GM18951 (cell line): ENCODE data around the gene KDM5B.

Experiments used
- POLR2A ChIP-seq: IDR thresholded peaks from 4 replicates; pipeline ENCODE4 v1.6.1; 2011; ENCODE audit warnings: mild to moderate bottlenecking; ENCODE audit not compliant: insufficient read length, insufficient read depth; ENCODE audit errors: extremely low read depth
- in situ Hi-C: fragments of 300-500 bp; cut with MboI; formaldehyde crosslinking; loops from one replicate; pipeline ENCODE4 v1.12.0; 2022; ENCODE audit warnings: low sequenced_read_pairs, mixed read lengths, inconsistent platforms; ENCODE audit not compliant: unreplicated experiment

The KDM5B gene

DNA sequence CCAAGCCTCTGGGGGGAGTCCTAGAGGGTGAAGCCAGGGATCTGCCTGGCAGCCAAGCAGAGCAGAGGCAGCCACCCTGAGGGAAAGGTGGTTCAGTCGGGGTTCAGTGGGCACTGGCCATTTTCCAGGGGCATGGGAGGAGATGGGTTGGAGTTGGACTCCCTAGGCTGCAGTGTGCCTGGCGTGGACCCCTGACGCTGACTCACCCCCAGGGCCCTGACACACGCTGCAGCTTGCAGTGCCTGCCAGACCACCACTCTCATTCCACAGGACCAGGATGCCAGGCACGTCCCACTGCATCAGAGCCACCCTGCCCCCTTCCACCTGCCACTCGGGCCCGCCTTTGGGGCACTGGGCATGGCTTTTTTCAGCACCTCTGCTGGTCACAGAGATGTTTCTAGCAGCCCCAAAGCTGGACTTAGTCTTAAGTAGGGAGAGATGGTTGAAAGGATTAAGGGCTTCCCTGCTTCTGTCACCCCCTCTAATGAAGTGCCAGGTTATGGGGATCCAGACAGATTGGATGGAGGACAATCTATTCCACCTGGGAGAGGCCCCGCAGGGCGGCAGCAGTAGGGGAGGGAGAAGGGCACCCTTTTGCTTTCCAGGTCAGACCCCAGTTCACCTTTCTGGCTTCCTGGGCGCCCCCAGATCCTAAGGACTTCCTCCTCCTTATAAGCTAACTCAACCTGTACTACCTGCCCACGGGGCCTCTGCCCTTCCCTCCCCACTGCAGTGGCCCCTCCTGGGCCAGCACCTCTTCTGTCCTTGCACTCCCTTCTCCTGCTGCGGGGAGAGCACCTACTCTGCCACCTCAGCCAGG, 99.6 kb downstream of the KDM5B start:
- in situ Hi-C loops, result loop anchor here (25.0 kb wide), 1 partner anchor 246 kb away; no protein-coding TSS in a partner anchor
- no peak for TF ChIP-seq POLR2A

GRCh38 chr1:202706851-202707250, 101.4 kb downstream of the KDM5B start:
- in situ Hi-C loops, result loop anchor here (25.0 kb wide), 1 partner anchor 245 kb away; no protein-coding TSS in a partner anchor
- no peak for TF ChIP-seq POLR2A

- TF ChIP-seq POLR2A, result no peak
- in situ Hi-C loops, result loop anchor here (25.0 kb wide), 1 partner anchor 242 kb away; no protein-coding TSS in a partner anchor
Observed at GRCh38 chr1:202704601-202705000, 103.6 kb downstream of the KDM5B start.

DNA sequence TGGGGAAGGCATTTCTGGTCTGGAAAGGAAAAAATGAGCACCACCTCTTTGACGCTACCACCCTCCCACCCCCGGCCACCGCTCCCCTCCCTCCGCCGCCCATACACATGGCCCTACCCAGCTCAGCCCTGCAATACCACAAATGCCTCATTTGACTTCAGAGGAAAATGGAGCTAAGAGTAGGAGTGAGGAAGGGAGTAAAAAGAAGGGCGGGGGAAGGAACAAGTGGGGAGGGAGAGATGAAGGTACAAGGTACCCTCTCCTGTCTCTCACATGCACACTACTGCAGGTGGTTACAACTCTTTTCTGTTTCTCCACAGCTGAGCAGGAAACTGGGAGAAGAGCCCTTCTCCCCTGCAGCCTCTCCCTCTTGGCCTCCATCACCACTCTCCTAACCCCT, 105.0 kb downstream of the KDM5B start:
- in situ Hi-C loops, result loop anchor here (25.0 kb wide), 1 partner anchor 241 kb away; no protein-coding TSS in a partner anchor
- TF ChIP-seq POLR2A, result no peak

GRCh38 chr1:202702088-202702487, 106.1 kb downstream of the KDM5B start:
- in situ Hi-C loops, result loop anchor here (25.0 kb wide), 1 partner anchor 240 kb away; no protein-coding TSS in a partner anchor
- no peak for TF ChIP-seq POLR2A

- no peak for TF ChIP-seq POLR2A
- in situ Hi-C loops, result loop anchor here (25.0 kb wide), 1 partner anchor 239 kb away; no protein-coding TSS in a partner anchor
Observed at GRCh38 chr1:202701200-202701599, 107.0 kb downstream of the KDM5B start.

DNA sequence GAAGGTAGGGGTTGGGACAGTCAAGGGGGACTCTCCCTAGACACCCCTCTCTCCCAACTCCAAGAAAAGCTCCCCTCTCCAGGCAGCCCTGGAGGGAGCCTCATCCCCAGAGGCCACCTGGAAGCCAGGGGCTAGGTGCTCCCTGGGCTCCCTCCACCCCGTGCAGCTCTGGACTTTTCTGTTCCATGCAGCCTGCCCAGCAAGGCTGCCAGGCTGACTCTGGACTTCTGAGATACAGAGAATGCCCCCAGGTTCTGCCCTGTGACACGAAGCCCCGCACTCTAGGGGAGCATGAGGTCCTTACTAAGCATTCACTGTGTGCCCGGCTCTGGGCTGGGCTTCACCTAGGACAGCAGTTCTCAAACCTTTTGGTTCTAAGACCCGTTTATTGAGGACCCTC, 108.2 kb downstream of the KDM5B start:
- in situ Hi-C loops, result loop anchor here (25.0 kb wide), 1 partner anchor 238 kb away; no protein-coding TSS in a partner anchor
- TF ChIP-seq POLR2A, result no peak

DNA sequence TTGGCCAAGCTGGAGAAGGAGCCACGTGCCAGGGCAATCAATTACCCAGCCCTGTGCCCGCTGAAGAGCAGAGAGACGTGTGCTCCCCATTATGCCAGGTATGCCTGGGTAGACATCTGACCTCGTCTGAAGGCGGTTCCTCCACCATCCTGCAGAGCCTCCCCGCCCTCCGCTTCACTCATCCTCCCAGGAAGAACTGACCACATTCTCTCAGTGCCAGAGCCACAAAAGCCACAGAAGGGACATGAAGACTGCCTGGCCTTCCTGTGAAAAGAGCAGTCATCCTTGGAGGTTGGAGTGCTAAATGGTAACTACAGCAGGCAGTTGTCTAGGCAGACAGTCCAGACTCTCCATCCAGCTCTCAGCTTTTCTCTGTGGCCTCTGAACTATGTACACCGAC, 109.9 kb downstream of the KDM5B start:
- no peak for TF ChIP-seq POLR2A
- in situ Hi-C loops, result no loop called here

- TF ChIP-seq POLR2A, result no peak
- in situ Hi-C loops, result no loop called here
Observed at GRCh38 chr1:202697038-202697437, 111.2 kb downstream of the KDM5B start.

DNA sequence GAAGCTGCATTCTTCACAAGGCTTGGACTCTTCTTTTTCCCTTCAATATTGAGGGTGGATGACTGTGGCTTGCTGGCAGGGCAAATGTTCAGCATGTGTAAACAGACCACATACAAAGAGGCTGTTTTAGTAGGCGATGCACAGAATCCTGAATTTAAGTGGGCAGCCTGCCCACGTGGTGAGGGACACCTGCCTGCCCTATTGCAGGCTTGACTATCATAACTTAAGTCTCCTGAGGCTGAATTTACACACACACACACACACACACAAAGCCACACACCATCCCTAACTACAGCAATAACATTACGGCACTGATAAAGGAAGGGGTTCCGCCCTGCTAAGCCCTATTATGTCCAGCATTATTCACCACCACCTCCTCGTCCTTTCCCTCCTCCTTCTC, 113.9 kb downstream of the KDM5B start:
- in situ Hi-C loops, result no loop called here
- no peak for TF ChIP-seq POLR2A

DNA sequence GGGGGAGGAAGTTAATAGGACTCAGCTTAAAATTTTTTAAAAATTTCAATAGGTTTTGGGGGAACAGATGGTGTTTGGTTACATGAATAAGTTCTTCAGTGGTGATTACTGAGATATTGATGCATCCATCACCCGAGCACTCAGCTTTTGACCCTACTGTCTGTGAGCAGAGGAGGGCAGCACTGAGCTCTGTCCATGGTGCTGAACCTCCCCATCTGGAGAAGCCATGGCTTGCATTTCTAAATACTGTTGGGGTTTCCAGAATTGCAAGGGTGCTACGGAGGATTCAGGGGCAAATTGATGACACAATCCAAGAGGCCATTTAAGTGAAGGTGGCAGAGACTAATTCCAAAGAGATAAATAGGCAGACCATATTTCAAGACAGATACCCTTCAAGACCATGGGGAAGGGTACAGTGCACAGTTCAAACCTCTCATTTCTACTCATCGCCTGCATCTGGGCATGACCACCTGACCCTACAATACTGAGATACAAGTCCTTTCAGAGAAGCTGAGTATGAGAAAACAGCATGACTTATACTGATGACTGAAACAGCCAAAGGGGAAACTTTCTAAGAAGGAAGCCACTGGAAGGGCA, 115.2 kb downstream of the KDM5B start:
- in situ Hi-C loops, result no loop called here
- no peak for TF ChIP-seq POLR2A

- in situ Hi-C loops, result no loop called here
- no peak for TF ChIP-seq POLR2A
Observed at GRCh38 chr1:202691816-202692215, 116.4 kb downstream of the KDM5B start.

DNA sequence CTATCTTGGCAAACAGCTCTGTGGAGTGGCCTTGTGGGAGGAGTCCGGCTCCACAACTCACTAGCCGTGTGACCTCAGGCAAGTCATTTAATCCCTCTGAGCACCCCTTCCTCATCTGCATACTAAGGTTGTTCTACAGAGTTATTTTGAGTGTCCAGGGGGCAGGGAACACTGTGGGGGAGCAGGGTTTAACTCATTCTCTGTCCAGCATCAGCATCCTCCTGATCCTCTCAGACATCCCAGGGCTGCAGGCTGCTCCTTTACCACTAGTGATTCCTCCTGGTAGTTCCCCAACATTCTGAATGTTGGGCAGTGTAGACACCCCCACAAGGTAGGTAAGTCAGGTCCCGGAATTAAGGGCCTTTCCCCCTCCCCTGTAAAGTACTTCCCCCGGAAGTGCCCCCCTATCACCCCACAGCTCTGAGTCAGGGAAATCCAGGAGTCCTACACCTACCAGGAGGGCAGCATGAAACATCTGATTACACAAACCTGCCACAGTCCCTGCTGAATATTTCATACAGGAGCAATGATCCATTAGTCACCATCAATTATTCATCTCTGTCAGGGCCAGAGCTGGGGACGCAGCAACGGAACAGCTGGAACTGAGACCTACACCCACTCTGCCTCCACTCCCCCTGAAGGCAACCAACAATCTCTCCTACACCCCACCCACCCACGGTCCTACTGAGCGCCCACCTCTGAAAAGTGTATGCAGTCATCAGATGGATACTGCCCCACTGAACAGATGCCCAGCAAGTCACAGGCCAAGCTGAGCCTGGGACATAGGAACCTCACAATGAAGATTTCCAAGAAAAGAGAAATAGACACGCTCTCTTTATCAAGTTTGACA, 118.5 kb downstream of the KDM5B start:
- TF ChIP-seq POLR2A, result no peak
- in situ Hi-C loops, result no loop called here
